RWPE1 (cell line): ENCODE measurements around the gene CCDC61.
A peak's percentile ranks its signal among the peaks of the same experiment; 100 is the strongest.

Experiments used
- CTCF ChIA-PET: fragments of 350-600 bp; sonication (Branson Sonifier 250); formaldehyde crosslinking; extraction: SDS; loops from one replicate; lab custom pipeline; 2021; lab: Yijun Ruan, JAX
- POLR2A ChIA-PET: fragments of 400-600 bp; formaldehyde crosslinking; extraction: SDS; loops from one replicate; lab custom pipeline; 2020; ENCODE audit warnings: antibody characterized with exemption; ENCODE audit not compliant: low non-redundant PET; lab: Yijun Ruan, JAX
- DNase-seq: peaks from one replicate; pipeline ENCODE4 v3.0.0; 2012; ENCODE audit warnings: low spot score
- H3K27ac ChIP-seq: fragments of 450-650 bp; 2 replicates; pipeline ENCODE4 v1.5.1; 2017
- TF ChIP-seq, protein P1 (sequence below): fragments of 450-650 bp; conservative IDR thresholded peaks from 2 replicates; pipeline ENCODE4 v1.5.1; 2017; ENCODE audit warnings: low read depth, mild to moderate bottlenecking

CCDC61 gene

GRCh38 chr19:45973553-45974338, 21.5 kb upstream of the CCDC61 start, which contains the start of gene NOVA2:
Gene NOVA2 (minus strand): TSS chr19:45973865. CDS start chr19:45973351, 514 bp downstream.
- POLR2A ChIA-PET: no interaction called here
- TF ChIP-seq, protein P1, sequence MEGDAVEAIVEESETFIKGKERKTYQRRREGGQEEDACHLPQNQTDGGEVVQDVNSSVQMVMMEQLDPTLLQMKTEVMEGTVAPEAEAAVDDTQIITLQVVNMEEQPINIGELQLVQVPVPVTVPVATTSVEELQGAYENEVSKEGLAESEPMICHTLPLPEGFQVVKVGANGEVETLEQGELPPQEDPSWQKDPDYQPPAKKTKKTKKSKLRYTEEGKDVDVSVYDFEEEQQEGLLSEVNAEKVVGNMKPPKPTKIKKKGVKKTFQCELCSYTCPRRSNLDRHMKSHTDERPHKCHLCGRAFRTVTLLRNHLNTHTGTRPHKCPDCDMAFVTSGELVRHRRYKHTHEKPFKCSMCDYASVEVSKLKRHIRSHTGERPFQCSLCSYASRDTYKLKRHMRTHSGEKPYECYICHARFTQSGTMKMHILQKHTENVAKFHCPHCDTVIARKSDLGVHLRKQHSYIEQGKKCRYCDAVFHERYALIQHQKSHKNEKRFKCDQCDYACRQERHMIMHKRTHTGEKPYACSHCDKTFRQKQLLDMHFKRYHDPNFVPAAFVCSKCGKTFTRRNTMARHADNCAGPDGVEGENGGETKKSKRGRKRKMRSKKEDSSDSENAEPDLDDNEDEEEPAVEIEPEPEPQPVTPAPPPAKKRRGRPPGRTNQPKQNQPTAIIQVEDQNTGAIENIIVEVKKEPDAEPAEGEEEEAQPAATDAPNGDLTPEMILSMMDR: no peak
- CTCF ChIA-PET: interaction anchor here (1.2 kb wide), 1 partner anchor 91 kb away, joined by 3 read pairs; no protein-coding TSS in a partner anchor
- peak; percentile 82 for DNase-seq
- no peak within 1 kb of the TSS for H3K27ac ChIP-seq

GRCh38 chr19:45975306-45976070, 19.8 kb upstream of the CCDC61 start:
- ChIA-PET POLR2A (no interaction called here), CTCF (interaction anchor here (0.9 kb wide), 1 partner anchor 83 kb away, joined by 5 read pairs; no protein-coding TSS in a partner anchor)
- DNase-seq: no peak
- TF ChIP-seq, protein P1: no peak
- H3K27ac ChIP-seq: no peak overlapping the region

DNA sequence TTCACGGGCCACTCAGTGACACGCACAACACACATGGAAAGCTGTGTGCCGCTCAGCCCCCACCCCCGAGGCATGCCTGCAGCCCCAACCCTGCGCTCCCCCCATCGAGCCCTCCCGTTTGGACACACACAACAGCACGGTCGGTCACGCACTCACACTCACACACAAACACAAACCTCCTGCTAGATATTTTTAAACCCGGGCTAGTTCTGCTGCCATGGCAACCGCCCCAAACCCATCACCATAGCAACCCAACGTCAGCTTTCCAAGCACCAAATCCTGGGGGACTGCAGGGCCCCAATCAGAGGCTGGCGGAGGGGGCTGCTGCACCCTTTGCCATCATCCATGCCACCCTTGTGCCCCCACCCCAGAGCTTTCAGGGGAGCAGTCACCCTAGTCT, 19.1 kb upstream of the CCDC61 start:
- TF ChIP-seq, protein P1: no peak
- H3K27ac ChIP-seq: no peak overlapping the region
- CTCF ChIA-PET: no interaction called here

GRCh38 chr19:45978156-45978555, 17.1 kb upstream of the CCDC61 start:
- ChIA-PET CTCF (no interaction called here), POLR2A (no interaction called here)
- TF ChIP-seq, protein P1: no peak

More for the DNA sequence above, 19.1 kb upstream of the CCDC61 start:
- DNase-seq: no peak
- POLR2A ChIA-PET: no interaction called here

DNA sequence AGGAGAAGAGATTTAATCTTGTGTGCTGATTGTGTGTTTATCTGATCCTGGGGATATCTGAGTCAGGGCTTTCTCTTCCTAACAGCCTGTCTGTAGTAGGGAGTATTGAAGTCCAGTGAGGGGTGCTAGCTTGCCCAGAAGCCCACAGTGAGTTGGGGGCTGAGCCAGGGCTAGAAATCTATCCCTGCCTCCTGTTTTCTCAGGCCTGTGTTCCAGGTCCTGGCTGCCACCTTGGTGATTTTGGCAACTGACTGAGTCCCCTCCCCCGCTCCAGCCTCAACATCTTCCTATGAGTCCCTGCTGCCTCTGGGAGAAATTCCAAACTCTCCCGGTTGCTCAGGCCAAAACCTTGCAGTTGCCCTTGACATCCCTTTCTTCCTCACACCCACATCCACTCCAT, 13.9 kb upstream of the CCDC61 start:
- no peak overlapping the region for H3K27ac ChIP-seq
- CTCF ChIA-PET: no interaction called here
- POLR2A ChIA-PET: no interaction called here
- TF ChIP-seq, protein P1: no peak
- DNase-seq: no peak

More at GRCh38 chr19:45978156-45978555, 17.1 kb upstream of the CCDC61 start:
- H3K27ac ChIP-seq: no peak overlapping the region
- no peak for DNase-seq

DNA sequence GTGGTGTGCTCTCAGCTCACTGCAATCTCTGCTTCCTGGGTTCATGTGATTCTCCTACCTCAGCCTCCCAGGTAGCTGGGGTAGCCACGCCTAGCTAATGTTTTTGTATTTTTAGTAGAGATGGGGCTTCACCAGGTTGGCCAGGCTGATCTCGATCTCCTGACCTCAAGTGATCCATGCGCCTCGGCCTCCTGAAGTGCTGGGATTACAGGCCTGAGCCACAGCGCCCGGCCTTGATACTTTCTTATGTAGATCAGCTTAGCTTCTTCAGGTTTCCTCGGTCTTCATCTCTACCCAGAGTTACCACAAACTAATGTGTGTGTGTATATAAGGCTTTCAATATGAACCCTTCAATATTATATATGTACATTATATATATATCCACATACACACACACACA, 9.9 kb upstream of the CCDC61 start:
- no peak for DNase-seq
- no peak overlapping the region for H3K27ac ChIP-seq
- POLR2A ChIA-PET: no interaction called here
- TF ChIP-seq, protein P1: no peak
- CTCF ChIA-PET: no interaction called here
